ENCODE results near the gene MLXIP. TPM values are rescaled to one million over a fixed set of nuclear protein-coding genes. Genes with fewer than 3 reads are reported as not detected.
A peak's percentile ranks its signal among the peaks of the same experiment; 100 is the strongest.
"Not testable (repeated sequence)": the region's sequence is repeated elsewhere in the genome, so short reads cannot be mapped to it uniquely, and the experiment has no call there.

The MLXIP gene
- total RNA-seq, 4 donors from 2014 or later, result 33.8 to 82.2 (median 50.9) TPM

DNA sequence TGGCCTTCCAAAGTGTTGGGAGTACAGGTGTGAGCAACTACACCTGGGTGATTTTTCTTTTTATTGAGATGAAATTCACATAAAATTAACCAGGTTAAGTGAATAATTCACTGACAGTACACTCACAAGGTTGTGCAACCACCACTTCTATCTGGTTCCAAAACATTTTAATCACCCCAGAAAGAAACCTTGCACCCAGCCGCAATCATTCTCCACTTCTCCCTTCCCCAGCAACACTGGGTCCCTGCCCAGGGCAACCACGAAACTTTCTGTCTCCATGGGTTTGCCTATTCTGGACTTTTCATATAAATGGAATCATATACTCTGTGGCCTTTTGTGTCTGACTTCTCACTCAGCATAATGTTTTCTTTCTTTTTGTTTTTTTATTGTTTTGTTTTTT lies 26.3 kb upstream of the MLXIP start:
- H3K27ac ChIP-seq (replicated peaks in 1 of 4), result peak overlapping the region; percentile 63 to 79 (median 76)
- peaks cover 0 to 29% (median 16%) of the 10 kb centered on the region in 4 donors for H3K36me3 ChIP-seq
- no peaks in the 10 kb centered on the region for H3K9me3 ChIP-seq
- TF ChIP-seq EP300 (IDR thresholded peaks at IDR 0.05), result no peak
- TF ChIP-seq POLR2A (IDR thresholded peaks at IDR 0.05; ENCODE audit: low read depth), result no peak
- no peak for TF ChIP-seq POLR2AphosphoS5 (IDR thresholded peaks at IDR 0.05)
- TF ChIP-seq, protein P1, sequence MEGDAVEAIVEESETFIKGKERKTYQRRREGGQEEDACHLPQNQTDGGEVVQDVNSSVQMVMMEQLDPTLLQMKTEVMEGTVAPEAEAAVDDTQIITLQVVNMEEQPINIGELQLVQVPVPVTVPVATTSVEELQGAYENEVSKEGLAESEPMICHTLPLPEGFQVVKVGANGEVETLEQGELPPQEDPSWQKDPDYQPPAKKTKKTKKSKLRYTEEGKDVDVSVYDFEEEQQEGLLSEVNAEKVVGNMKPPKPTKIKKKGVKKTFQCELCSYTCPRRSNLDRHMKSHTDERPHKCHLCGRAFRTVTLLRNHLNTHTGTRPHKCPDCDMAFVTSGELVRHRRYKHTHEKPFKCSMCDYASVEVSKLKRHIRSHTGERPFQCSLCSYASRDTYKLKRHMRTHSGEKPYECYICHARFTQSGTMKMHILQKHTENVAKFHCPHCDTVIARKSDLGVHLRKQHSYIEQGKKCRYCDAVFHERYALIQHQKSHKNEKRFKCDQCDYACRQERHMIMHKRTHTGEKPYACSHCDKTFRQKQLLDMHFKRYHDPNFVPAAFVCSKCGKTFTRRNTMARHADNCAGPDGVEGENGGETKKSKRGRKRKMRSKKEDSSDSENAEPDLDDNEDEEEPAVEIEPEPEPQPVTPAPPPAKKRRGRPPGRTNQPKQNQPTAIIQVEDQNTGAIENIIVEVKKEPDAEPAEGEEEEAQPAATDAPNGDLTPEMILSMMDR (IDR thresholded peaks at IDR 0.05), result no peak
- no peak overlapping the region for H3K4me3 ChIP-seq
- intact Hi-C loops (cut with DNase I), result no loop called here
- no peak for DNase-seq (ENCODE audit: extremely low spot score)
- peaks cover 23 to 37% (median 33%) of the 10 kb centered on the region in 4 donors for H3K4me1 ChIP-seq
- H3K27me3 ChIP-seq, result no peaks in the 10 kb centered on the region
- 64% methylated on average over 2 of the region's 2 CpGs for WGBS

DNA sequence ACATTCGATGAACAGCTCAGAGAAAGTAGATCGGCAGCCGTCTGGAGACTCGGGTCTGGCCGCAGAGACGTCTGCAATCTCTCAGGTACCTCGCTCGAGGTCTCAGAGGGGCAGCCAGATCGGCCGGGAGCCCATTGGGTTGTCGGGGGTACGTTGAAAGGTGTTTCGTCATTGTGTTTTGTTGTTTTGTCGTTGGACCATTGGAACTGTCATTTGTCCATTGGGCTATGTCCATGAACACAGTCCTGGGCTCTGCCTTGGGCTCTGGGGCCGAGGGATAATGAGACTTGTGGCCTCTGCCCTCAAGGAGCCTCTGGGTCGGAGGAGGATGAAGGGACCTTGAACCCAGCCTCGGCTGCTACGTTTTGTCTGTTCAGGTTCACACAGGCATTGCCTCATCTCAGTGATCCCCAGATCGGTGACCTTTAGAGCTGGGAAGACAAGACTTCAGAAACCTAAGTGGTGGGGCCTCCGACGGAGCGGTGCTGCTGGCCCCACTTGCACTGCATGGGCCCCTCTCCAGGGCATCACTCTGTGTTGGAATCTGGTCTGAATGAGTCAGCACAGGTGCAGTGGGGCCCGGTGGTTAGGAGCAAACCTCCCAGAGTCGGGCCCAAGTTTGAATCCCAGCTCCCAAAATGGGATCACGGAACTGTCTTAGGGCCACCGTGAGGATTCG lies 23.6 kb upstream of the MLXIP start:
- no peaks in the 10 kb centered on the region for H3K9me3 ChIP-seq
- TF ChIP-seq, protein P1 (IDR thresholded peaks at IDR 0.05), result no peak
- TF ChIP-seq EP300 (IDR thresholded peaks at IDR 0.05) (no peak), POLR2A (IDR thresholded peaks at IDR 0.05; ENCODE audit: low read depth) (no peak), POLR2AphosphoS5 (IDR thresholded peaks at IDR 0.05) (no peak)
- H3K27ac ChIP-seq (replicated peaks in 1 of 4), result no peak overlapping the region
- peaks cover 0 to 32% (median 16%) of the 10 kb centered on the region in 4 donors for H3K36me3 ChIP-seq
- intact Hi-C loops (cut with DNase I), result no loop called here
- H3K27me3 ChIP-seq, result no peaks in the 10 kb centered on the region
- H3K4me1 ChIP-seq, result peaks cover 23 to 50% (median 39%) of the 10 kb centered on the region in 4 donors
- H3K4me3 ChIP-seq, result no peak overlapping the region
- DNase-seq (ENCODE audit: extremely low spot score), result no peak
- WGBS, result 84% methylated on average over 26 of the region's 27 CpGs

DNA sequence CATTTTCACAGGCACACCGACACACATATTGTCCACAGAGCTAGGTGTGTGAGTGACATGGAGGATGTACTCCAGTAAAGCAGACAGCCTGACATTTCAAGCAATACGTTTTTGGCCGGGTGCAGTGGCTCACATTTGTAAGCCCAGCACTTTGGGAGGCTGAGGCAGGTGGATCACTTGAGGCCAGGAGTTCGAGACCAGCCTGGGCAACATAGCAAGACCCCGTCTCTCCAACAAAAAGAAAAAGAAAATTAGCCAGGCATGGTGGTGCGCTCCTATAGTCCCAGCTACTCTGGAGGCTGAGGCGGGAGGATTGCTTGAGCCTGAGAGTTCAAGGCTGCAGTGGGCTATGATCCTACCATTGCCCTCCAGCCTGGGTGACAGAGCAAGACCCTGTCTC lies 22.1 kb upstream of the MLXIP start:
- intact Hi-C loops (cut with DNase I); H3K4me3 ChIP-seq; H3K9me3 ChIP-seq; H3K27me3 ChIP-seq; DNase-seq (ENCODE audit: extremely low spot score); H3K27ac ChIP-seq (replicated peaks in 1 of 4): not testable (repeated sequence)
- Histone ChIP-seq H3K4me1 (peaks cover 14 to 42% (median 34%) of the 10 kb centered on the region in 4 donors), H3K36me3 (peaks cover 0 to 32% (median 17%) of the 10 kb centered on the region in 4 donors)
- WGBS, result 97% methylated on average over 7 of the region's 7 CpGs

DNA sequence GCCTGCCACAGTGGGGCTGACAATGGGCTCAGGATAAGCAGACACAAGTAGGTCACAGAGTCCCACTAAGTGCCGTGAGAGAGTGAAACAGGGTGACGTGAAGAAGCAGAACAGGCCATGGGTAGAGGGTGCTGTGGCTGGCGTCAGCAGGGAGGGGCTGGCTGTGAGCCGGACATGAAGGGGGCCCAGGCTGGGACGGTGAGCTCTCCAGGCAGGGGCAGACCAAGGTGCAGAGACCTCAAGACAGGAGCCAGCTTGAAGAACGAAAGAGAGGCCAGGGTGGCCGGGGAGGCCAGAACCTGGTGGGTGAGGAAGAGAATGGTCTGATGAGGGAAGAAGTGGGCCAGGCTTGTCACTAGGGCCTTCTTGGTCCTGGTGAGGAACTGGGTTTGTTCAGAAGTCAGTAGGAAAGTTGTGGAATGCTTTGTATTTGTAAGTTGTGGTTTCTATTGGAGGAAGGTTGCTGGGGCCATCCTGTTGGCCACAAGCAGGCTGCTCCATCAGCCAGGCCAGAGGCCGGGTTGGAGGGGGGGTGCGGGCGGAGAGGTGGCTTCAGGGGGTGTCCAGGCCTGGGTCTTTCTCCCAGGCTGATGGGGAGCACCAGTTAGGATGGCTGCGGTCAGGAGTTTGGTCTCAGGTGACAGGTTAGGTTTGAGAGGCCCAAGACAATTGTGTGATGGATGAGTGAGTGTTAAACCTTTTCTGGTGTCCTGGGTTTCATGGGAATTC lies 21.4 kb upstream of the MLXIP start:
- TF ChIP-seq, protein P1 (IDR thresholded peaks at IDR 0.05), result no peak
- no peak for TF ChIP-seq POLR2AphosphoS5 (IDR thresholded peaks at IDR 0.05)
- TF ChIP-seq POLR2A (IDR thresholded peaks at IDR 0.05; ENCODE audit: low read depth), result no peak
- TF ChIP-seq EP300 (IDR thresholded peaks at IDR 0.05), result no peak
- H3K27ac ChIP-seq (replicated peaks in 1 of 4), result no peak overlapping the region
- no peaks in the 10 kb centered on the region for H3K27me3 ChIP-seq
- intact Hi-C loops (cut with DNase I), result no loop called here
- H3K36me3 ChIP-seq, result peaks cover 0 to 32% (median 17%) of the 10 kb centered on the region in 4 donors
- DNase-seq (ENCODE audit: extremely low spot score), result no peak
- H3K4me3 ChIP-seq, result no peak overlapping the region
- WGBS, result 92% methylated on average over 11 of the region's 11 CpGs
- peaks cover 10 to 38% (median 29%) of the 10 kb centered on the region in 4 donors for H3K4me1 ChIP-seq
- no peaks in the 10 kb centered on the region for H3K9me3 ChIP-seq

DNA sequence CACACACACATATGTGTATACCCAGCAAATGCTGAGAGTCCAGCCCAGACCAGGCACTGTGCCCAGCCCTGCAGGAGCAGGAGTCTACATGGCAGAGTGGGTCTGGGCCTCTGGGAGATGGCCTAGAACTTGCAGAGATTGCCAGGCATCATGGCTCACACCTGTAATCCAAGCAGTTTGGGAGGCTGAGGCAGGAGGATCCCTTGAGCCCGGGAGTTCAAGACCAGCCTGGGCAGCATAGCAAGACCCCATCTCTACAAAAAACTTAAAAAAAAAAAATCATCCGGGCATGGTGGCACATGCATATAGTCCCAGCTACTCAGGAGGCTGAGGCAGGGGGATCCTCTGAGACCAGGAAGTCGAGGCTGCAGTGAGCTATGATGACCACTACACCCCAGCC lies 20.8 kb upstream of the MLXIP start:
- Histone ChIP-seq H3K4me3 (no peak overlapping the region), H3K27me3 (no peaks in the 10 kb centered on the region), H3K36me3 (peaks cover 0 to 32% (median 17%) of the 10 kb centered on the region in 4 donors), H3K4me1 (peaks cover 16 to 39% (median 31%) of the 10 kb centered on the region in 4 donors), H3K27ac (replicated peaks in 1 of 4) (no peak overlapping the region), H3K9me3 (no peaks in the 10 kb centered on the region)
- 93% methylated on average over 3 of the region's 3 CpGs for WGBS
- intact Hi-C loops (cut with DNase I), result no loop called here
- DNase-seq (ENCODE audit: extremely low spot score), result no peak
- TF ChIP-seq, protein P1 (IDR thresholded peaks at IDR 0.05), result no peak
- TF ChIP-seq POLR2AphosphoS5 (IDR thresholded peaks at IDR 0.05) (no peak), POLR2A (IDR thresholded peaks at IDR 0.05; ENCODE audit: low read depth) (no peak), EP300 (IDR thresholded peaks at IDR 0.05) (no peak)
